ENCODE data around the gene SOHLH1.

SOHLH1 gene

DNA sequence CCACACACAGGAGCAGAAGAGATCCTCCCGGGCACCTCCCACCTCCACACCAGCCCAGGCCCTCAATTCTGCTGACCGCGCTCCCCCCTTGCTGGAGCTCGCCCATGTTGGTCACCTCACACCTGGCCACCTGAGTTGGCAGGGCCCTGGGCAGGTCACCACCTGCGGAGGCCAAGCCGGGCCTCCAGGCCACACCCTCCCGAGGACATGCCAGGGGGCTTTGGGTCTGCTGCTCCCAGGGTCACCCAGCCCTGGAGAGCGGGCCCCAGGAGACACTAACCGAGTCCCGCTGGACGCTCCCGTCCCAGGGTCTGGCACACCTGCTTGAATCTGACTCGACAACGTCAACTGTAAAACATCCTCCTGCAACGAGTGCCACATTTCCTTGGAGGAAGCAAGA, 2.1 kb downstream of the SOHLH1 start:
- H3K9me3 ChIP-seq (ENCODE audit: low read length): no peaks in the 10 kb centered on the region
- H3K27me3 ChIP-seq (ENCODE audit: insufficient read depth, low read length): no peaks in the 10 kb centered on the region
- H3K4me1 ChIP-seq (ENCODE audit: insufficient read depth, low read length, severe bottlenecking): no peaks in the 10 kb centered on the region
- no peaks in the 10 kb centered on the region for H4K20me1 ChIP-seq (ENCODE audit: insufficient read depth, low read length)
- no peak overlapping the region for H3K27ac ChIP-seq (ENCODE audit: low read depth, low read length, poor library complexity, severe bottlenecking)
- H3K9me2 ChIP-seq (ENCODE audit: low read depth, low read length): no peaks in the 10 kb centered on the region
- H3K79me2 ChIP-seq (ENCODE audit: insufficient read depth, low read length): no peaks in the 10 kb centered on the region
- TF ChIP-seq EZH2 (IDR thresholded peaks at IDR 0.05; ENCODE audit: borderline replicate concordance, low read length): no peak
- TF ChIP-seq, protein P1, sequence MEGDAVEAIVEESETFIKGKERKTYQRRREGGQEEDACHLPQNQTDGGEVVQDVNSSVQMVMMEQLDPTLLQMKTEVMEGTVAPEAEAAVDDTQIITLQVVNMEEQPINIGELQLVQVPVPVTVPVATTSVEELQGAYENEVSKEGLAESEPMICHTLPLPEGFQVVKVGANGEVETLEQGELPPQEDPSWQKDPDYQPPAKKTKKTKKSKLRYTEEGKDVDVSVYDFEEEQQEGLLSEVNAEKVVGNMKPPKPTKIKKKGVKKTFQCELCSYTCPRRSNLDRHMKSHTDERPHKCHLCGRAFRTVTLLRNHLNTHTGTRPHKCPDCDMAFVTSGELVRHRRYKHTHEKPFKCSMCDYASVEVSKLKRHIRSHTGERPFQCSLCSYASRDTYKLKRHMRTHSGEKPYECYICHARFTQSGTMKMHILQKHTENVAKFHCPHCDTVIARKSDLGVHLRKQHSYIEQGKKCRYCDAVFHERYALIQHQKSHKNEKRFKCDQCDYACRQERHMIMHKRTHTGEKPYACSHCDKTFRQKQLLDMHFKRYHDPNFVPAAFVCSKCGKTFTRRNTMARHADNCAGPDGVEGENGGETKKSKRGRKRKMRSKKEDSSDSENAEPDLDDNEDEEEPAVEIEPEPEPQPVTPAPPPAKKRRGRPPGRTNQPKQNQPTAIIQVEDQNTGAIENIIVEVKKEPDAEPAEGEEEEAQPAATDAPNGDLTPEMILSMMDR (IDR thresholded peaks at IDR 0.05; ENCODE audit: low read length): no peak
- no peak overlapping the region for H3K4me3 ChIP-seq (ENCODE audit: low read depth, low read length, poor library complexity, severe bottlenecking)
- no peaks in the 10 kb centered on the region for H3F3A ChIP-seq (ENCODE audit: insufficient read depth, low read length)
- H3K4me2 ChIP-seq (ENCODE audit: low read length): no peak overlapping the region
- H3K36me3 ChIP-seq (ENCODE audit: insufficient read depth, low read length): no peaks in the 10 kb centered on the region
- no peak overlapping the region for H2AFZ ChIP-seq (ENCODE audit: low read length)
- no peak overlapping the region for H3K9ac ChIP-seq (ENCODE audit: low read length)

DNA sequence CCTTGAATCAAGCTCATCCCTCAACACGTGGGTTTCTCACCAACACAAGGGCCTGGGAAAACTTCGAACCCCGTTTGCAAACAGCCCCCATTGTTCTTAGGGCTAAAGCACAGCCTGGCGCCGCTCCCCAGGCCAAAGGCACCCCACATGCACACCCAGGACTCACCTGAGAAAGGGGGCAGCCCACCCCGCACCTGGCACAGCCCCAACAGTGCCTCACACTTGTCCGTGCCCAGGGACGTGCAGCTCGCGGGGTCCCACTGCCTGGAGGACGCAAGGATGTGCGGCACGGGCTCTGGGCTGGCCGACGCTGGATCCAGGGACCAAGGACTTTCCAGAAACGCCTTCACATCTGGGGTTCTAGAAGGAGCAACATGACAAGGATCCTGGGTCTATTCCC, 2.8 kb downstream of the SOHLH1 start:
- H4K20me1 ChIP-seq (ENCODE audit: insufficient read depth, low read length): no peaks in the 10 kb centered on the region
- no peak overlapping the region for H3K27ac ChIP-seq (ENCODE audit: low read depth, low read length, poor library complexity, severe bottlenecking)
- H3F3A ChIP-seq (ENCODE audit: insufficient read depth, low read length): no peaks in the 10 kb centered on the region
- no peak overlapping the region for H2AFZ ChIP-seq (ENCODE audit: low read length)
- H3K4me1 ChIP-seq (ENCODE audit: insufficient read depth, low read length, severe bottlenecking): no peaks in the 10 kb centered on the region
- no peaks in the 10 kb centered on the region for H3K27me3 ChIP-seq (ENCODE audit: insufficient read depth, low read length)
- H3K4me2 ChIP-seq (ENCODE audit: low read length): no peak overlapping the region
- no peaks in the 10 kb centered on the region for H3K36me3 ChIP-seq (ENCODE audit: insufficient read depth, low read length)
- H3K4me3 ChIP-seq (ENCODE audit: low read depth, low read length, poor library complexity, severe bottlenecking): no peak overlapping the region
- no peaks in the 10 kb centered on the region for H3K79me2 ChIP-seq (ENCODE audit: insufficient read depth, low read length)
- TF ChIP-seq, protein P1 (IDR thresholded peaks at IDR 0.05; ENCODE audit: low read length): no peak
- no peak for TF ChIP-seq EZH2 (IDR thresholded peaks at IDR 0.05; ENCODE audit: borderline replicate concordance, low read length)
- no peaks in the 10 kb centered on the region for H3K9me3 ChIP-seq (ENCODE audit: low read length)
- H3K9me2 ChIP-seq (ENCODE audit: low read depth, low read length): no peaks in the 10 kb centered on the region
- H3K9ac ChIP-seq (ENCODE audit: low read length): no peak overlapping the region

- no peaks in the 10 kb centered on the region for H3K27me3 ChIP-seq (ENCODE audit: insufficient read depth, low read length)
- H3K4me2 ChIP-seq (ENCODE audit: low read length): no peak overlapping the region
- no peaks in the 10 kb centered on the region for H3K36me3 ChIP-seq (ENCODE audit: insufficient read depth, low read length)
- no peaks in the 10 kb centered on the region for H3K79me2 ChIP-seq (ENCODE audit: insufficient read depth, low read length)
- H3K9me2 ChIP-seq (ENCODE audit: low read depth, low read length): no peaks in the 10 kb centered on the region
- H3K4me3 ChIP-seq (ENCODE audit: low read depth, low read length, poor library complexity, severe bottlenecking): no peak overlapping the region
- no peak for TF ChIP-seq EZH2 (IDR thresholded peaks at IDR 0.05; ENCODE audit: borderline replicate concordance, low read length)
- TF ChIP-seq, protein P1 (IDR thresholded peaks at IDR 0.05; ENCODE audit: low read length): no peak
- no peak overlapping the region for H3K27ac ChIP-seq (ENCODE audit: low read depth, low read length, poor library complexity, severe bottlenecking)
- H2AFZ ChIP-seq (ENCODE audit: low read length): no peak overlapping the region
- H3F3A ChIP-seq (ENCODE audit: insufficient read depth, low read length): no peaks in the 10 kb centered on the region
- H3K9me3 ChIP-seq (ENCODE audit: low read length): no peaks in the 10 kb centered on the region
- H3K9ac ChIP-seq (ENCODE audit: low read length): no peak overlapping the region
- no peaks in the 10 kb centered on the region for H3K4me1 ChIP-seq (ENCODE audit: insufficient read depth, low read length, severe bottlenecking)
- H4K20me1 ChIP-seq (ENCODE audit: insufficient read depth, low read length): no peaks in the 10 kb centered on the region
Measured at GRCh38 chr9:135695642-135696041, 3.6 kb downstream of the SOHLH1 start.

Data from OCI-LY1 (cell line).